ENCODE results near the gene STPG3.
A peak's percentile ranks its signal among the peaks of the same experiment; 100 is the strongest.
"Not testable (repeated sequence)": the region's sequence is repeated elsewhere in the genome, so short reads cannot be mapped to it uniquely, and the experiment has no call there.

STPG3 gene

DNA sequence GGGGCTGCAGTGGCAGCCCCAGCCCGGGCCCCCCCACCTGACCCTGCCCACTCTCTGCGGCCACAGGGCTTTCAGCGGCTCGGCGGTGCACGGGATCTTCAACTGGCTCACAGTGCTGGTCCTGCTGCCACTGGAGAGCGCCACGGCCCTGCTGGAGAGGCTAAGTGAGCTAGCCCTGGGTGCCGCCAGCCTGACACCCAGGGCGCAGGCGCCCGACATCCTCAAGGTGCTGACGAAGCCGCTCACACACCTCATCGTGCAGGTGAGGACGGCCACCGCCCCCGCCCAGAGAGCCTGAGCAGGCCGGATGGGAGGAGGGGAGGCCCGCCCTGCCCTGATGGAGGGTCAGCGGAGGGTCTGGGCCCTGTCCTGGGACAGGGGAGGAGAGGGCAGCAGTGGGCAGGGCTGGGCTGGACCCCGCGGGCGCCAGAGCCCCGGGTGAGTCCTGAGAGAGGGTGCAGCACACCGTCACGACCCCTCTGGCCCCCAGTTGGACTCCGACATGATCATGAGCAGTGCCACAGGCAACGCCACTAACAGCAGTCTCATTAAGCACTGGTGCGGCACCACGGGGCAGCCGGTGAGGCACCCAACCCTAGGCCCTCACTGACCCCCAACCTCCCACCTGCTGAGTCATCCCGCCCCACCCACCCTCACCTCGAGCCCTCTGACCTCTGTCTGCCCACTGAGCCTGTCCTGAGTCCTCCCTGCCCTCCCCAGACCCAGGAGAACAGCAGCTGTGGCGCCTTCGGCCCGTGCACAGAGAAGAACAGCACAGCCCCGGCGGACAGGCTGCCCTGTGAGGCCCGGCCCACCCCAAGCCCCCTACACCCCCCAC is 17.7 kb upstream of the STPG3 start:
- no peak for DNase-seq (ENCODE audit: low spot score)

DNA sequence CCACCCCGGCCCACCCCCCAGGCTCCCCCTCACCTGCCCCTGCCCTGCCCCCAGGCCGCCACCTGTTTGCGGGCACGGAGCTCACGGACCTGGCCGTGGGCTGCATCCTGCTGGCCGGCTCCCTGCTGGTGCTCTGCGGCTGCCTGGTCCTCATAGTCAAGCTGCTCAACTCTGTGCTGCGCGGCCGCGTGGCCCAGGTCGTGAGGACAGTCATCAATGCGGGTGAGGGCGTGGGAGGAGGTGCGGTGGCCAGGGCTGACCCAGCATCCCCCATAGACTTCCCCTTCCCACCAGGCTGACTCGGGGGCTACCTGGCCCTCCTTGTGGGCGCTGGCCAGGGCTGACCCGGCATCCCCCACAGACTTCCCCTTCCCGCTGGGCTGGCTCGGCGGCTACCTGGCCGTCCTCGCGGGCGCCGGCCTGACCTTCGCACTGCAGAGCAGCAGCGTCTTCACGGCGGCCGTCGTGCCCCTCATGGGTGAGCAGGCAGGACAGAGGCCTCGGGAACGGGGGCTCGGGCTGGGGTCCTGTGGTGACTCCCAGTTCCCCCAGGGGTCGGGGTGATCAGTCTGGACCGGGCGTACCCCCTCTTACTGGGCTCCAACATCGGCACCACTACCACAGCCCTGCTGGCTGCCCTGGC is 16.9 kb upstream of the STPG3 start:
- DNase-seq (ENCODE audit: low spot score) = no peak

DNA sequence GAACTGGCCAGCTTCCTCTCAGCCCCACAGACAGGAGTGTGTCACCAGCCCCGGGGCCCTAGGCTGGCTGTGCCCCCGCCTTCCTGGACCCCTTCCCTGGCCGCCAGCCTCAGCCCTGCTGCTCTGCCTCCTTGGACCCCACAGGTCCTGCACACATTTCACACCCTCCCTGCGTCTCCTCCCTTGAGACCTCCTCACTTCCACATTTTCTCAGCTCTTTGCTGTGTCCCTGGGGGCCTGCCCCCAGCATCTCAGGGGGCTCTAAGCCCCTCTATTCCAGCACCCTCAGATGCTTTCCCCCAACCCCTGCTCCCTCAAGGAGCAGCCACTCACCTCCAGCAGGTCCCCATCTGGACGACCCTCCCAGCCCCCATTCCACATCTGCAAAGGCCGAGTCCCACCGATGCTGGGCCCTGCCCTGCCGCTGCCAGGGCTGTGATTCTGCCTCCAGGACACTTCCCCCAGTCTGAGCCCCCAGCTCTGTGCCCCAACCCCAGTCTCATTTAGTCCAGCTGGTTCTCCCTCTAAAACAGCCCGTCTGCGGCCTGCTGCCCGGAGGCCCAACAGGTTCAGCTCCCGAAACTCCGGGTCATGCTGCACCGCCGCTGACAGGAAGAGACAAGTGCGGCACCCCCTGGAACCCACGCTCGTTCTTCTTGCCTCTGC is 16.2 kb upstream of the STPG3 start:
- no peak for DNase-seq (ENCODE audit: low spot score)

DNA sequence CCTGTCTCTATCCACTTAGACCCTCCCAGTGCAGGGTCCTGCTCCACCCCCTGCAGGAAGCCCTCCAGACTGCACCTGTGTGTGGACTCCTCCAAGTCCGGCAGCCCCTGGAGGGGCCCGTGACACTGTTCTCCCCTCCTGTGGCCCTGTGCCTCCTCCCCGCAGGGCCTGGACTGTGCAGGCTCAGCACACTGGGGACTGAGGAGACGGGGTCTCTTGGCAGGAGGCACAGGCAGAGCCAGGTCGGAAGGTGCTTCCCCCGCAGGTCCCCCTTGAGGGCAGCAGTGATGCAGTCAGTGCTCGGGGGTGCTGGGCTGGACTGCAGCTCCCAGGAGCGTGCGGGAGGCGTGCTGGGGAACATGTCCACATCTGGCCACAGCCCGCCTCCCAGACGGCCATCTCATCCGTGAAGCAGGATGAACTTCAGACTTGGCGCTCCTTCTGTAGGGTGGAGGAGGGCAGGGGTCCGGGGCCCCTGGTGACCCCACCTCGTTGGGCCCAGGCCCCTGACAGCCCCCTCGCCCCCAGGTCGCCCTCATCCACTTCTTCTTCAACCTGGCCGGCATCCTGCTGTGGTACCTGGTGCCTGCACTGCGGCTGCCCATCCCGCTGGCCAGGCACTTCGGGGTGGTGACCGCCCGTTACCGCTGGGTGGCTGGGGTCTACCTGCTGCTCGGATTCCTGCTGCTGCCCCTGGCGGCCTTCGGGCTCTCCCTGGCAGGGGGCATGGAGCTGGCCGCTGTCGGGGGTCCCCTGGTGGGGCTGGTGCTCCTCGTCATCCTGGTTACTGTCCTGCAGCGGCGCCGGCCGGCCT is 15.5 kb upstream of the STPG3 start:
- no peak for DNase-seq (ENCODE audit: low spot score)

DNA sequence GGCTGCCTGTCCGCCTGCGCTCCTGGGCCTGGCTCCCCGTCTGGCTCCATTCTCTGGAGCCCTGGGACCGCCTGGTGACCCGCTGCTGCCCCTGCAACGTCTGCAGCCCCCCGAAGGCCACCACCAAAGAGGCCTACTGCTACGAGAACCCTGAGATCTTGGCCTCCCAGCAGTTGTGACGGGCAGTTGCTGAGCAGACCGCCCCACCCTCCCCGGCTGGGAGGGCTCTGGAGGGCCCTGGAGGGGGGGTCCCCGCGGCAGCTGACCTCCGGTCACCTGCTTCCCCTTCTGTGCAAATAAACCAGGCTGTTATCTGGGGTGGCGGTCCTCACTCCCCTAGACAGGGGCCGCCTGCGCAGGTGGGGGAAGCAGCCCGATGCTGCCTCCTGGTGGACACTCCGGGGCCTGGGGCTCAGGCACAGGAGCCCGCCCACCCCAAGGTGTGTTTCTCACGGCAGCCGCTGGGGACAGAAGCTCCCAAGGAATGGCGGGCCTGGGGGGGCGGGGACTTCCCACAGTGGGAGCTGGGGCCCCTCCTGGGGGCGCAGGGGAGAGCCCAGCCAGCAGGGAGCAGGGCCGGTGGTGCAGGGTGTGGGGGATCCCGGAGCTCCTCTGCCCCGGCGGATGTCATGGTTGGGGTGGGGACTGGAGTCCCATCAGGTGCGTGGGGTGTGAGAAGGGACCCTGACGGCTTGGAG is 14.7 kb upstream of the STPG3 start:
- DNase-seq (ENCODE audit: low spot score) = peak; percentile 88

DNA sequence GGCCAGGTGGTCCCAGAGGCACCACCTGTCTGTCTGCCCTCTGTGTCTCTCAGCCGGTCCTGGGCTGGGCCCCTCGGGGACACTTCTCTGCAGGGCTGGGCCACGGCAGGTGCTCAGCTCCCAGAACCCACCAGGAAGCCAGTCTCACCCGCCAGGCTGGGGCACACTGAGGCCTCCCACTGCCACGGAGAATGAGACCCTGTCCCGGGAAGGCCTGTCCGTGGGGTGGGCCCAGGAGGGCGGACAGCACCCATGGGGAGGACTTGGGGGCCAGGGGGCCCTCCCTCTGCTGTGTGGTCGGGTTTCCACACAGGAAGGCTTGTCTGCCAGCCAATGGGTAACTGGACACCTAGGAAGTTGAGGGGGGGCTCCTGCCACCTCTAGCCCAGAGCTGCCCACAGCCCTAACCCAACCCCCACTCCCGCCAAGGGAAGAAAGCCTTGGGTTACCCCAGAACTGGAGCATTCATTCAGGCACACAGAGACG is 14.1 kb upstream of the STPG3 start:
- no peak for DNase-seq (ENCODE audit: low spot score)

DNA sequence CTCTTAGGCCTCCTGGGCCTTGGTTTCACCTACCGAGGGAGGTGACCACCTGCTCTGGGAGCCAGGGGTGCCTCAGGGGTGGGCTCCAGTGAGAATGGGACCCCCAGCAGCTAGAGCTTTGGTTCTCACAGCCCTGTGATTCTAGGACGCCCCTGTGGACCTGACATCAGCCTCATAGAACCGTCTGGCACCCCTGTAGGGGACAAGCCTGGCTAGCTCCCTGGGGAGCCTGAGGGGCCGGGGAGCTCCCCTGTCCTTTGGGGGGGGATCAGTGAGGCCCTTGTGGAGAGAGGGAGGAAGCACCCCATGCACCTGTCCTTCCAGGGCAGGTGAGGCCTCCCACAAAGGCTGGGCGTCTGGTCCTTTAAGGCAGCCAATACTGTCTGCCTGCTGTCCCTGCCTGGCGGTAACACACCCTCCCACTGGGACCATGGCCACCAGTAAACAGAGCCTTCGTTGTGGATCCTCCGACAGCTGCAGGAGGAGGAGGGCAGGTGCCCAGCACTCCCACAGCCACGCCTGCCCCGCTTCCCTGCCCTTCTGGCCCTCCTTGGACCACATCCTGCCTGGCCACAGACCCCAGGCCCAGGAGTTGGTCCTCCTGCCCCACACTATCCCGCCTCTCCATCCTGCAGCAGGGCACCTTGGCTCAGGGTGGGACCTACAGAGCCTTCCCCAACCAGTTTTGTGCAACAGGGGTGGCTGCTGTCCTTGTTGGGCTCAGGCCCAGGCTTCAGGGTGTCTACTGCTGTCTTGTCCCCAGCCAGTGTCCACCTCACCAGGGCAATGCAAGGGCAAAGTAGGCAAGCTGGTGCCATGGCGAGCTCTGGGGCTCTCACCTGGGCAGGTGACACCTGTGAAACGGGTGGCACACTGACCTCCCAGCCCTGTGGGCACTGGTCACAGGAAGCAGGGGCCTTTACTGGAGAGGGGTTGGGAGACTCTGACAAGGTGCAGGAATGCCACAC is 13.0 kb upstream of the STPG3 start:
- DNase-seq (ENCODE audit: low spot score) = no peak

DNA sequence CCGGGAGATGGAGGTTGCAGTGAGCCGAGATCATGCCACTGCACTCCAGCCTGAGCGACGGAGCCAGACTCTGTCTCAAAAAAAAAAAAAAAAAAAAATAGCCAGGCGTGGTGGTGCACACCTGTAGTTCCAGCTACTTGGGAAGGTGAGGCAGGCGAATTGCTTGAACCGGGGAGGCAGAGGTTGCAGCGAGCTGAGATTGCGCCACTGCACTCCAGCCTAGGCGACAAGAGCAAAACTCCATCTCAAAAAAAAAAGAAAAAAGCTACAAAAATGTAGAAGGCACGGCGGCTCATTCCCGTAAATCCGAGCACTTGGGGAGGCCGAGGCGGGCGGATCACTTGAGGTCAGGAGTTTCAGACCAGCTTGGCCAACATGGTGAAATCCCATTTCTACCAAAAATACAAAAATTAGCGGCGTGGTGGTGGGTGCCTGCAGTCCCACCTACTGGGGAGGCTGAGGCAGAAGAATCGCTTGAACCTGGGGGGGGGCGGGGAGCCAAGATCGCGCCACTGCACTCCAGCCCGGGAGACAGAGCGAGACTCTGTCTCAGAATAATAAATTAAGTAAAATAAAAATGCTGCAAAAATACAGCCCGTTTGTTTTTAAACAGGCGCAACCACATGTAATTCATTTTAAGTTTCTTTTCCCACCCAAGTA is 11.4 kb upstream of the STPG3 start:
- not testable (repeated sequence) for DNase-seq (ENCODE audit: low spot score)

DNA sequence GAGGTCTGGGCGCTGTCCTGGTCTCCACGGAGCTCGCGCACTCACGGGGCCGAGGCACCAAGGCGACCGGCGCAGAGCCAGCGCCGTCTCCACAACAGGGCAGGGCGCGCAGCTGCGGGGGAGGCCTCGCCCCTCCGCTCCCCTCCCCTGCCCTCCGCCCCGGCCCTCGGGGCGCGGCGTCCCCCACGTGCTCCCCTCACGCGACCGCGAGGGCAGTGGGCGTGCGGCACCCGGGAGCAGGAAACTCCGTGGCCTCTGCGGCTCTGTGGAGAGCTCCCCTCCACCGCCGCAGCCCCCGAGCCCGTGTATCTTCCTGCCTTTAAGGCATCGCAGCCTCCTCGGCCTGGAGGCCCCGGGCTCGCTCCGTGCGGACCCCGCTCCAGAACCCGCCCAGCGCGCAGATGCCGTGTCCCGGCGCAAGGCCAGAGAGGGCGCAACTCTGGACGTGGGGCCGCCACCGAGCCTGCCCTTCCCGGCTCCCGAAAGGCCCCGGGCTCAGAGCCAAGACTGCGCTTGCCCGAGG is 10.7 kb upstream of the STPG3 start:
- DNase-seq (ENCODE audit: low spot score) = peak; percentile 67

DNA sequence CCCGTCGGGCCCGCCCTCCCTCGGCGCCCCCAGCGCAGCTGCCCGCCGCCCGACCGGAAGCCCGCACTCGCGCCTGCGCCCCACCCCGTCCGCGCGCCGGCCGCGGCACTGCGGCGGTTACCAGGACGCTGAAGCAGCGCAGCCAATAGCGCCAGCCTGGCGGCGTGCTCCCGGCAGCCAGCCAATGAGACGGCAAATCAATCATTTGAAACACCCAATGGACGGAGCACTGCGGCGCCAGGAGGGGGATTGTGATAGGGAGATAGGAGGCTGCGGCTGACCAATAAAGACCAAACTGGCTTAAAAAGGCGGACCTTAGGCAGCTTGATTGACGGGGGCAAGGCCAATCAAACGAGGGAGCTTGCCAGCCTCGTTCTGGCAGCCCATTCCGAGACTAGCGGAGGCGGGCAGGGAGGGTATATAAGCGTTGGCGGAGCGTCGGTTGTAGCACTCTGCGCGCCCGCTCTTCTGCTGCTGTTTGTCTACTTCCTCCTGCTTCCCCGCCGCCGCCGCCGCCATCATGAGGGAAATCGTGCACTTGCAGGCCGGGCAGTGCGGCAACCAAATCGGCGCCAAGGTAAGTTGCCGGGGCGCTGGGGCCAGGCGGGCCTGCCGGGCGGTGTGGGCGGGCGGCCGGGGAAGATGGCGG is 10.1 kb upstream of the STPG3 start, which contains the start of gene TUBB4B:
TUBB4B (plus strand) TSS at position 447 of the 649 bp plus-strand sequence; CDS start at position 521, 74 bp downstream.
- peak; percentile 100 for DNase-seq (ENCODE audit: low spot score)

DNA sequence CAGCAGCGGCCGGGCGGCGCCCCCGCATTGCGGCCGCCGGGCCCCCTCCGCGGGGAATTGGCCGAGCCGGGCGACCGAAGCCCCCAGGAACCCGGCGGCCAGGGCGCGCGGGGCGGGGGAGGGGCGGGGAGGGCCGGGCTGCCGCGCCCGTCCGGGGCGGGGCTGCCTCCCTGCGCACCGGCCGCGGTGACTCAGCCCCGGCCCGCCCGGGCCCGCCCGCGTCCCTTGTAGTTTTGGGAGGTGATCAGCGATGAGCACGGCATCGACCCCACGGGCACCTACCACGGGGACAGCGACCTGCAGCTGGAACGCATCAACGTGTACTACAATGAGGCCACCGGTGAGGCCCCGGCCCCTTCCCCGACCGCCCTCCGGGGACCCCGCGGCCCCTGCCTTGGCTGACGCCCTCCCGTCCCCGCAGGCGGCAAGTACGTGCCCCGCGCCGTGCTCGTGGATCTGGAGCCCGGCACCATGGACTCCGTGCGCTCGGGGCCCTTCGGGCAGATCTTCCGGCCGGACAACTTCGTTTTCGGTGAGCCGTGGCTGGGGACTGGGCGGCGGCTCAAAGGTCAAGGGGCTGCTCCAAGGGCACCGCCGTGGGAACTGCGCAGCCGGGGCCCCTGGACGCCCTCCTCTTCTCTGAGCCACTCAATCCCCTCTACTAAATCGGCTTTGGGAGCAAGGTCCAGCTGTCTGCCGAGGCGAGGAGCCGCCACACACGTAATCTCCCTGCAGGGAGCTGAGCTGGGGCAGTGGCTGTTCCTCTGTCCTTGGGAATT is 9.4 kb upstream of the STPG3 start:
- DNase-seq (ENCODE audit: low spot score) = peak; percentile 79

DNA sequence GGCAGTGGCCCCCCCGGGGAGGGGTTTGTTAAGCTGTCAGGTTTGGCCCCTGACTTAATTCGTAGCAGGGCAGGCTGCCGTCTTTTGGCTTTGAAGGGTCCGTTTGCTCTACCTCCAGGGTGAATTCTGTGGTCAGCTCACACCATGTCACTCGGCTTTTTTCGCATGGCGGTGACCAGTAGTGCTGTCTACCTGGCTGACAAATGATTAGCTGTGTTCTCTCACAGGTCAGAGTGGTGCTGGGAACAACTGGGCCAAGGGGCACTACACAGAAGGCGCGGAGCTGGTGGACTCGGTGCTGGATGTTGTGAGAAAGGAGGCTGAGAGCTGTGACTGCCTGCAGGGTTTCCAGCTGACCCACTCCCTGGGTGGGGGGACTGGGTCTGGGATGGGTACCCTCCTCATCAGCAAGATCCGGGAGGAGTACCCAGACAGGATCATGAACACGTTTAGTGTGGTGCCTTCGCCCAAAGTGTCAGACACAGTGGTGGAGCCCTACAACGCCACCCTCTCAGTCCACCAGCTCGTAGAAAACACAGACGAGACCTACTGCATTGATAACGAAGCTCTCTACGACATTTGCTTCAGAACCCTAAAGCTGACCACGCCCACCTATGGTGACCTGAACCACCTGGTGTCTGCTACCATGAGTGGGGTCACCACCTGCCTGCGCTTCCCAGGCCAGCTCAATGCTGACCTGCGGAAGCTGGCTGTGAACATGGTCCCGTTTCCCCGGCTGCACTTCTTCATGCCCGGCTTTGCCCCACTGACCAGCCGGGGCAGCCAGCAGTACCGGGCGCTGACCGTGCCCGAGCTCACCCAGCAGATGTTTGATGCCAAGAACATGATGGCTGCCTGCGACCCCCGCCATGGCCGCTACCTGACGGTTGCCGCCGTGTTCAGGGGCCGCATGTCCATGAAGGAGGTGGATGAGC is 8.6 kb upstream of the STPG3 start:
- DNase-seq (ENCODE audit: low spot score) = no peak

DNA sequence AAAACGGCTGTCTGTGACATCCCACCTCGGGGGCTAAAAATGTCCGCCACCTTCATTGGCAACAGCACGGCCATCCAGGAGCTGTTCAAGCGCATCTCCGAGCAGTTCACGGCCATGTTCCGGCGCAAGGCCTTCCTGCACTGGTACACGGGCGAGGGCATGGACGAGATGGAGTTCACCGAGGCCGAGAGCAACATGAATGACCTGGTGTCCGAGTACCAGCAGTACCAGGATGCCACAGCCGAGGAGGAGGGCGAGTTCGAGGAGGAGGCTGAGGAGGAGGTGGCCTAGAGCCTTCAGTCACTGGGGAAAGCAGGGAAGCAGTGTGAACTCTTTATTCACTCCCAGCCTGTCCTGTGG is 7.8 kb upstream of the STPG3 start:
- DNase-seq (ENCODE audit: low spot score) = not testable (repeated sequence)

DNA sequence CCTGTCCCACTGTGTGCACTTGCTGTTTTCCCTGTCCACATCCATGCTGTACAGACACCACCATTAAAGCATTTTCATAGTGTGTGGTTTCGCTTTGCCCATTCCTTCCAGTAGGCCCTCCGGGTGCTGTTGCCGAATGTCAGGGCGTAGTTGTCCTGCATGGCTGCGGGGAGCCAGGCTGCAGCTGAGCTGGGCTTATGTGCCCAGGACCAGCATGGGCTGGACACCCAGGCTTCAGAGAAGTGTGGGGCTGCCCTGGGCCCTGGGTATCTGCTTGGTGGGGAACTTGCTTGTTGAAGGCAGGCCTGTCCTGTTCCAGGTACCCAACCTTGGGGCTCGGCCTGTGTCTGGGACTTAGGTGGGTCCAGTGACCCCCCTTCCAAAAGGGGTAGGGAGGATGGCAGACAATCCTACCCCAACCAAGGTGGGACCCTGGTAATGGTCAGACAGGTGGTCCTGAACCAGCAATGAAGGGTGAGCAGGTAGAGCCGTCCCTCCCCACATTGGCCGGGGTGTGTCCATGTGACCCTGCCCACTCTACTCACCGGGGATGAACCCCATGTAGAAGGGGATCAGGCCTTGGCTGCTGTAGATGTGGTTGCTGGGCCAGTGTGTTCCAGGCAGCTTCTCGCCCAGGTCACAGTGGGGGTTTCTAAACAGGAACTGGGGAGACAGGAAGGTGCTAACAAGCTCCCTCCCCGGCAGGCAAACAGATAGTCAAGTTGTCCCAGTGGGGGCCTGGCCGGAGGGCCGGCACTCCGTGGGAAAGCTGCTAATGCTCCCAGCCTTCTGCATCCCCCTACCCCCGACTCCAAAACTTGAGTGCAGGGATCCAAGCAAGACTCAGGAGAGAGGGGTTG is 7.2 kb upstream of the STPG3 start:
- DNase-seq (ENCODE audit: low spot score) = no peak

DNA sequence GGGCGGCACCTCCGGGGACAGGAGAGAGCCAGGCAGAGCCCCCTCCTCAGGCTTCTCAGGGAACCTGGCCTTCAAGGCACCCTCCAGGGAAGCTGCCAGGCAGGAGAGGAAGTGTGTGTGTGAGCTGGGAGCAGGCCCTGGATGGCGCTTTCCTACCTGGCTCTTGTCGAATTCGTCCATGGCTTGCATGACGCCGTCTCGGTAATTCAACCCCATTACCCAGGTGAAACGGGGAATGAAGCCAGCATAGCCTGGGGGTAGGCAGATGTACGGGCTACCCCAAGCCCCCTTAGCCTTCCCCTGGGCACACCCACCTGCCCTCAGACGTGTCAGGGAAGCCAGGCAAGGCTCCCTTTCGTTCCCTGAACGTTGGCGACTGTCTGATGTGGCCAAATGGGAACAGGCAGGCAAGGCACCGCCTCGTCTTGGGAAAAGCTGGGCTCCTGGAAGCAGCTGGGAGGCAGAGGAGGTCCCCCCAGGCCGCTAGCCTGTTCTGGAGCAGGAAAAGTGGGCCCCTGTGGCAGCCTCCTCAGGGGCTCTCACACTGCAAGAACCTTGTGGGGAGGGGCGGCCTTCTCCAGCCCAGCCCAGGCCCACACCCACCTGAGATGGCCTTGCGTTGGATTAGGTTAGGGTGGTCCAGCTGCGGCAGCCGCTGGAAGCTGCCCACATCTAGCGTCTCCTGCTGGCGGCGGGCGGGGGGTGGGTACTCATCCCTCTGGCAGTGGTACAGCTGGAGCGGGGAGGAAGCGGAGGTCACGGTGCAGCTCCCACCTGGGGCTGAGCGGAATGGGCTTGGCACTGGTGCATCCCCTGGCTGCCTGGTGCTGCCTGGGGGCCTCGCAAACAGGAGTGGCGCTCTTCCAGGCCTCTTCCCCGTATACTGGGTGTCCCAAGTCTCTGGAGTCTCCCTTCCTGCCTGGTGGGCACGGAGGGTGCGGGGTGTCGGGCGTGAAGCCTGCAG is 6.3 kb upstream of the STPG3 start:
- DNase-seq (ENCODE audit: low spot score) = no peak
